ENCODE measurements around the gene IGSF3.
"Not testable (repeated sequence)": the region's sequence is repeated elsewhere in the genome, so short reads cannot be mapped to it uniquely, and the experiment has no call there.

DNA sequence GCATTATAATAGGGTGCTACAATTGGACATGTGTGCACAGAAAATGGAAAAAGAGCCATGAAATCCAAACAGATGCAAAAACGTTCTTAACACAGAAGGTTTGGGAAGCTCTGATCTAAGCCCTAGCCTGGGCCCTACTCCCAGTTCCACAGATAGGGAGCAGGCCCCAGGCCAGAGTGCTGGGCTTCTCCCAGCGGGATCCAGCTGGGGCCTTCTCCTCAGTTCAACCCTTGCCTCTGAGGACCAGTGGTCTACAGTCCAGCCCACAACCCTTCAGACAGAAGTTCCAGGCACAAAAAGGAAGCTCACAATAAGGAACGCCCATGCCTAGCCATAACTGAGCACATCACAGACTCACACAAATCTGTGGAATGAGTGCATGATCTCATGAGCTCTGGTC is 16.8 kb downstream of the IGSF3 start:
- TF ChIP-seq EZH2 (optimal IDR thresholded peaks at IDR 0.05; ENCODE audit: low read depth, low read length); EZH2phosphoT487 (IDR thresholded peaks at IDR 0.05; ENCODE audit: low read length): not testable (repeated sequence)

Measured in MM.1S (cell line).